SK-N-SH (cell line): Measurements from ENCODE around the gene RASL10B. TPM values are rescaled to one million over a fixed set of nuclear protein-coding genes. Genes with fewer than 3 reads are reported as not detected.

ENCODE experiments used
- CTCF ChIA-PET: fragments of 300-600, 350-600 bp; formaldehyde crosslinking; extraction: SDS; loops from one replicate; lab custom pipeline; 2021; lab: Yijun Ruan, JAX
- POLR2A ChIA-PET: fragments of 350-600 bp; sonication (Branson Sonifier 250); formaldehyde crosslinking; extraction: SDS; loops from one replicate; lab custom pipeline; 2020; ENCODE audit warnings: antibody characterized with exemption, inconsistent platforms; lab: Yijun Ruan, JAX
- DNase-seq: peaks from one replicate; pipeline ENCODE4 v3.0.0; 2012
- H2AFZ ChIP-seq: fragments of 200-600 bp; sonication (generic); 2 replicates; pipeline ENCODE4 v1.8.1; 2016; ENCODE audit warnings: antibody characterized with exemption, mild to moderate bottlenecking, low read depth
- H3F3A ChIP-seq: fragments of 200-600 bp; sonication (generic); replicated peaks from 2 replicates; pipeline ENCODE3; 2016; ENCODE audit warnings: antibody characterized with exemption, mild to moderate bottlenecking; ENCODE audit not compliant: insufficient read depth
- H3K27ac ChIP-seq, 2 experiments: fragments of 200-500 bp in 1 of 2; fragments of 200-600 bp in 1 of 2; sonication (Bioruptor generic) in 1 of 2; sonication (generic), shearing (Covaris generic) in 1 of 2; 2 replicates each; pipeline versions ENCODE4 v1.5.1 to v1.6.1; 2014 to 2016; ENCODE audit warnings: low read depth in 2 of 2, inconsistent platforms in 1 of 2, low read length in 1 of 2, mild to moderate bottlenecking in 1 of 2, mixed read lengths in 1 of 2
- H3K27me3 ChIP-seq: fragments of 200-600 bp; sonication (generic), shearing (Covaris generic); 2 replicates; pipeline ENCODE4 v1.6.1; 2016; ENCODE audit warnings: mixed run types; ENCODE audit not compliant: insufficient read depth
- H3K36me3 ChIP-seq, 2 experiments: fragments of 200-500 bp in 1 of 2; fragments of 200-600 bp in 1 of 2; sonication (Bioruptor generic) in 1 of 2; sonication (generic) in 1 of 2; replicated peaks in 1 of 2; 2 replicates each; pipeline versions ENCODE3 to v1.5.1; 2014 to 2016; ENCODE audit warnings: low read length in 1 of 2, mild to moderate bottlenecking in 1 of 2; ENCODE audit not compliant: insufficient read depth in 2 of 2, control insufficient read depth in 1 of 2
- H3K4me1 ChIP-seq, 2 experiments: fragments of 200-500 bp in 1 of 2; fragments of 200-600 bp in 1 of 2; sonication (Bioruptor generic) in 1 of 2; sonication (generic), shearing (Covaris generic) in 1 of 2; 2 replicates each; pipeline versions ENCODE4 v1.5.1 to v1.6.1; 2014 to 2016; ENCODE audit warnings: low read depth in 1 of 2, low read length in 1 of 2, mixed run types in 1 of 2; ENCODE audit not compliant: insufficient read depth in 2 of 2, control insufficient read depth in 1 of 2
- H3K4me2 ChIP-seq: fragments of 200-600 bp; sonication (generic), shearing (Covaris generic); 2 replicates; pipeline ENCODE4 v1.6.1; 2017; ENCODE audit warnings: mixed run types
- H3K4me3 ChIP-seq, 2 experiments: fragments of 200-500 bp in 1 of 2; fragments of 200-600 bp in 1 of 2; sonication (Bioruptor generic) in 1 of 2; sonication (generic), shearing (Covaris generic) in 1 of 2; 2 replicates each; pipeline versions ENCODE4 v1.5.1 to v1.8.1; 2014 to 2016; ENCODE audit warnings: low read depth in 2 of 2, inconsistent platforms in 1 of 2, low read length in 1 of 2, mild to moderate bottlenecking in 1 of 2, mixed read lengths in 1 of 2, moderate library complexity in 1 of 2
- H3K79me2 ChIP-seq: fragments of 200-600 bp; sonication (generic); 2 replicates; pipeline ENCODE4 v1.8.1; 2017; ENCODE audit warnings: mild to moderate bottlenecking; ENCODE audit not compliant: insufficient read depth
- H3K9ac ChIP-seq: fragments of 200-600 bp; sonication (generic); 2 replicates; pipeline ENCODE4 v1.6.1; 2017; ENCODE audit warnings: mixed run types
- H3K9me2 ChIP-seq: fragments of 200-600 bp; sonication (generic); 2 replicates; pipeline ENCODE4 v1.6.1; 2017; ENCODE audit warnings: mixed run types
- H3K9me3 ChIP-seq: fragments of 200-600 bp; sonication (generic); 2 replicates; pipeline ENCODE4 v1.6.1; 2017; ENCODE audit warnings: mixed run types, mild to moderate bottlenecking, moderate library complexity
- H4K20me1 ChIP-seq: fragments of 200-600 bp; sonication (generic); 2 replicates; pipeline ENCODE4 v1.6.1; 2017; ENCODE audit warnings: mild to moderate bottlenecking, mixed run types; ENCODE audit not compliant: insufficient read depth
- CHD2 ChIP-seq: fragments of 150-350 bp; IDR thresholded peaks from 2 replicates; pipeline ENCODE4 v1.6.1; 2018; ENCODE audit warnings: low read length; ENCODE audit not compliant: partially characterized antibody
- EP300 ChIP-seq, 2 experiments: IDR thresholded peaks; 2 replicates each; pipeline versions ENCODE4 v1.4.0 to v1.6.1; 2012; ENCODE audit warnings: borderline replicate concordance in 1 of 2, low read depth in 1 of 2, low read length in 1 of 2
- EZH2phosphoT487 ChIP-seq: fragments of 200-600 bp; sonication (generic); IDR thresholded peaks from 2 replicates; pipeline ENCODE4 v1.6.1; 2017; ENCODE audit warnings: low read depth, mixed run types, mild to moderate bottlenecking, antibody characterized with exemption, moderate library complexity, borderline replicate concordance
- FOSL2 ChIP-seq: IDR thresholded peaks from 2 replicates; pipeline ENCODE4 v1.4.0; 2012; ENCODE audit warnings: low read depth, mild to moderate bottlenecking, moderate library complexity, borderline replicate concordance
- FOXJ3 ChIP-seq: sonication (generic); formaldehyde crosslinking; IDR thresholded peaks from 2 replicates; pipeline ENCODE4 v1.5.1; 2020; ENCODE audit warnings: mild to moderate bottlenecking, missing genetic modification reagents
- FOXM1 ChIP-seq: IDR thresholded peaks from 2 replicates; pipeline ENCODE4 v1.4.0; 2012; ENCODE audit warnings: low read depth, mild to moderate bottlenecking
- GABPA ChIP-seq: IDR thresholded peaks from 2 replicates; pipeline ENCODE4 v1.4.0; 2012; ENCODE audit warnings: low read depth, mild to moderate bottlenecking
- GATA2 ChIP-seq: sonication (generic); formaldehyde crosslinking; IDR thresholded peaks from 2 replicates; pipeline ENCODE4 v1.5.0; 2020; ENCODE audit warnings: mild to moderate bottlenecking, missing genetic modification reagents
- MEF2A ChIP-seq: IDR thresholded peaks from 2 replicates; pipeline ENCODE4 v1.4.0; 2012; ENCODE audit warnings: low read depth, borderline replicate concordance
- MXI1 ChIP-seq: IDR thresholded peaks from 2 replicates; pipeline ENCODE4 v1.6.1; 2012; ENCODE audit warnings: mild to moderate bottlenecking, low read depth, low read length, improper control_type of control experiment
- REST ChIP-seq: IDR thresholded peaks from 2 replicates; pipeline ENCODE4 v1.6.1; 2012; ENCODE audit warnings: mild to moderate bottlenecking, low read depth, low read length, moderate library complexity
- RFX5 ChIP-seq: IDR thresholded peaks from 2 replicates; pipeline ENCODE4 v1.6.1; 2012; ENCODE audit warnings: mild to moderate bottlenecking, improper control_type of control experiment, low read length
- RXRA ChIP-seq: IDR thresholded peaks from 2 replicates; pipeline ENCODE4 v1.4.0; 2012; ENCODE audit warnings: low read depth, mild to moderate bottlenecking, borderline replicate concordance
- SMC3 ChIP-seq: IDR thresholded peaks from 2 replicates; pipeline ENCODE4 v1.6.1; 2012; ENCODE audit warnings: low read depth, low read length, improper control_type of control experiment
- TEAD4 ChIP-seq: IDR thresholded peaks from 2 replicates; pipeline ENCODE4 v1.4.0; 2012; ENCODE audit warnings: mild to moderate bottlenecking, borderline replicate concordance; ENCODE audit not compliant: insufficient read depth
- USF2 ChIP-seq: fragments of 150-350 bp; IDR thresholded peaks from 2 replicates; pipeline ENCODE4 v1.6.1; 2017; ENCODE audit warnings: antibody characterized with exemption, low read length, low read depth, borderline replicate concordance
- YY1 ChIP-seq: IDR thresholded peaks from 2 replicates; pipeline ENCODE4 v1.4.0; 2012; ENCODE audit warnings: low read depth, mild to moderate bottlenecking
- WGBS: methylation state at CpG from one replicate; pipeline ENCODE4 v1.1.6; 2017; ENCODE audit warnings: low lambda C conversion rate; 5-methylcytosine and 5-hydroxymethylcytosine counted together
- polyA plus RNA-seq, 3 experiments: library from polyadenylated mRNA; depleted of rRNA; stranded (reverse); fragments of >200 nt; gene quantifications; 2 replicates each; pipeline ENCODE4 v1.2.3, GENCODE V29; 2012
- TF ChIP-seq, protein P1 (sequence below): fragments of 200-600 bp; sonication (generic); IDR thresholded peaks from 2 replicates; pipeline ENCODE4 v1.6.1; 2017; ENCODE audit warnings: antibody characterized with exemption, mild to moderate bottlenecking, moderate library complexity
- TF ChIP-seq, protein P2 (sequence below): IDR thresholded peaks from 2 replicates; pipeline ENCODE4 v1.4.0; 2012; ENCODE audit warnings: low read depth, borderline replicate concordance
- TF ChIP-seq, protein P3 (sequence below): IDR thresholded peaks from 2 replicates; pipeline ENCODE4 v1.4.0; 2012; ENCODE audit warnings: low read depth, borderline replicate concordance
- TF ChIP-seq, protein P4 (sequence below): IDR thresholded peaks from 2 replicates; pipeline ENCODE4; 2012

Gene RASL10B
- polyA plus RNA-seq, 1 of the 3 experiments (the other 2 are of a cell fraction) = 4.2 TPM

GRCh38 chr17:35726127-35726952, 5.1 kb upstream of the RASL10B start:
- CTCF ChIA-PET = interaction anchor here (0.6 to 3.2 kb wide), 4 partner anchors 21 to 113 kb away, joined by 3 to 16 read pairs (median 4); no protein-coding TSS in a partner anchor
- Histone ChIP-seq H3K79me2 (no peaks in the 10 kb centered on the region), H3K9me3 (no peaks in the 10 kb centered on the region), H3K9me2 (no peaks in the 10 kb centered on the region), H3K36me3 (peaks cover 25 to 44% of the 10 kb centered on the region in 2 experiments), H3K27me3 (no peaks in the 10 kb centered on the region), H3K27ac (peak overlapping the region; percentile 67 to 83), H3K4me2 (peak overlapping the region; percentile 66), H4K20me1 (peaks cover 7% of the 10 kb centered on the region), H3K4me3 (no peak overlapping the region), H3K9ac (no peak overlapping the region), H3K4me1 (peaks cover 18 to 23% of the 10 kb centered on the region in 2 experiments; a peak in 3 of 4 replicates), H2AFZ (no peak overlapping the region), H3F3A (peaks cover 15% of the 10 kb centered on the region)
- no peak for DNase-seq
- WGBS = 38% methylated on average over 6 of the region's 6 CpGs
- POLR2A ChIA-PET = no interaction called here
- TF ChIP-seq EP300 (IDR thresholded peaks at IDR 0.05; ENCODE audit: borderline replicate concordance in 1 of 2, low read depth in 1 of 2, low read length in 1 of 2) = peak; percentile 8 to 11; a peak in 2 of 4 replicates
- no peak for TF ChIP-seq FOSL2
- TF ChIP-seq TEAD4 = no peak
- no peak for TF ChIP-seq FOXJ3 (CRISPR knock-in tag)
- TF ChIP-seq CHD2 = no peak
- TF ChIP-seq, protein P1, sequence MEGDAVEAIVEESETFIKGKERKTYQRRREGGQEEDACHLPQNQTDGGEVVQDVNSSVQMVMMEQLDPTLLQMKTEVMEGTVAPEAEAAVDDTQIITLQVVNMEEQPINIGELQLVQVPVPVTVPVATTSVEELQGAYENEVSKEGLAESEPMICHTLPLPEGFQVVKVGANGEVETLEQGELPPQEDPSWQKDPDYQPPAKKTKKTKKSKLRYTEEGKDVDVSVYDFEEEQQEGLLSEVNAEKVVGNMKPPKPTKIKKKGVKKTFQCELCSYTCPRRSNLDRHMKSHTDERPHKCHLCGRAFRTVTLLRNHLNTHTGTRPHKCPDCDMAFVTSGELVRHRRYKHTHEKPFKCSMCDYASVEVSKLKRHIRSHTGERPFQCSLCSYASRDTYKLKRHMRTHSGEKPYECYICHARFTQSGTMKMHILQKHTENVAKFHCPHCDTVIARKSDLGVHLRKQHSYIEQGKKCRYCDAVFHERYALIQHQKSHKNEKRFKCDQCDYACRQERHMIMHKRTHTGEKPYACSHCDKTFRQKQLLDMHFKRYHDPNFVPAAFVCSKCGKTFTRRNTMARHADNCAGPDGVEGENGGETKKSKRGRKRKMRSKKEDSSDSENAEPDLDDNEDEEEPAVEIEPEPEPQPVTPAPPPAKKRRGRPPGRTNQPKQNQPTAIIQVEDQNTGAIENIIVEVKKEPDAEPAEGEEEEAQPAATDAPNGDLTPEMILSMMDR = no peak
- TF ChIP-seq YY1 = no peak
- no peak for TF ChIP-seq REST
- TF ChIP-seq MXI1 = 0 out of 2 replicates have a peak, but pooled peaks have one; percentile 21
- TF ChIP-seq MEF2A = no peak
- TF ChIP-seq, protein P2, sequence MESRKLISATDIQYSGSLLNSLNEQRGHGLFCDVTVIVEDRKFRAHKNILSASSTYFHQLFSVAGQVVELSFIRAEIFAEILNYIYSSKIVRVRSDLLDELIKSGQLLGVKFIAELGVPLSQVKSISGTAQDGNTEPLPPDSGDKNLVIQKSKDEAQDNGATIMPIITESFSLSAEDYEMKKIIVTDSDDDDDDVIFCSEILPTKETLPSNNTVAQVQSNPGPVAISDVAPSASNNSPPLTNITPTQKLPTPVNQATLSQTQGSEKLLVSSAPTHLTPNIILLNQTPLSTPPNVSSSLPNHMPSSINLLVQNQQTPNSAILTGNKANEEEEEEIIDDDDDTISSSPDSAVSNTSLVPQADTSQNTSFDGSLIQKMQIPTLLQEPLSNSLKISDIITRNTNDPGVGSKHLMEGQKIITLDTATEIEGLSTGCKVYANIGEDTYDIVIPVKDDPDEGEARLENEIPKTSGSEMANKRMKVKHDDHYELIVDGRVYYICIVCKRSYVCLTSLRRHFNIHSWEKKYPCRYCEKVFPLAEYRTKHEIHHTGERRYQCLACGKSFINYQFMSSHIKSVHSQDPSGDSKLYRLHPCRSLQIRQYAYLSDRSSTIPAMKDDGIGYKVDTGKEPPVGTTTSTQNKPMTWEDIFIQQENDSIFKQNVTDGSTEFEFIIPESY = no peak
- no peak for TF ChIP-seq EZH2phosphoT487
- 0 out of 2 replicates have a peak, but pooled peaks have one; percentile 14 for TF ChIP-seq RXRA
- TF ChIP-seq, protein P3, sequence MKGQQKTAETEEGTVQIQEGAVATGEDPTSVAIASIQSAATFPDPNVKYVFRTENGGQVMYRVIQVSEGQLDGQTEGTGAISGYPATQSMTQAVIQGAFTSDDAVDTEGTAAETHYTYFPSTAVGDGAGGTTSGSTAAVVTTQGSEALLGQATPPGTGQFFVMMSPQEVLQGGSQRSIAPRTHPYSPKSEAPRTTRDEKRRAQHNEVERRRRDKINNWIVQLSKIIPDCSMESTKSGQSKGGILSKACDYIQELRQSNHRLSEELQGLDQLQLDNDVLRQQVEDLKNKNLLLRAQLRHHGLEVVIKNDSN = no peak
- TF ChIP-seq SMC3 = no peak
- TF ChIP-seq USF2 = no peak
- no peak for TF ChIP-seq RFX5
- TF ChIP-seq FOXM1 = no peak
- TF ChIP-seq GATA2 (CRISPR knock-in tag) = no peak
- TF ChIP-seq, protein P4, sequence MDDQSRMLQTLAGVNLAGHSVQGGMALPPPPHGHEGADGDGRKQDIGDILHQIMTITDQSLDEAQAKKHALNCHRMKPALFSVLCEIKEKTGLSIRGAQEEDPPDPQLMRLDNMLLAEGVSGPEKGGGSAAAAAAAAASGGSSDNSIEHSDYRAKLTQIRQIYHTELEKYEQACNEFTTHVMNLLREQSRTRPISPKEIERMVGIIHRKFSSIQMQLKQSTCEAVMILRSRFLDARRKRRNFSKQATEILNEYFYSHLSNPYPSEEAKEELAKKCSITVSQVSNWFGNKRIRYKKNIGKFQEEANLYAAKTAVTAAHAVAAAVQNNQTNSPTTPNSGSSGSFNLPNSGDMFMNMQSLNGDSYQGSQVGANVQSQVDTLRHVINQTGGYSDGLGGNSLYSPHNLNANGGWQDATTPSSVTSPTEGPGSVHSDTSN = peak; percentile 44; the same call in 1 of the 2 replicates
- no peak for TF ChIP-seq GABPA
